Caki2 (cell line): ENCODE results near the gene ADAM19. TPM values are rescaled to one million over a fixed set of nuclear protein-coding genes. Genes with fewer than 3 reads are reported as not detected.

Experiments
- DNase-seq: peaks from one replicate; pipeline ENCODE4 v3.0.0-alpha.2; 2015; ENCODE audit warnings: low read depth
- in situ Hi-C: cut with HindIII; loops from 2 replicates; pipeline ENCODE4 v1.10.0; 2016; ENCODE audit warnings: low sequenced_read_pairs, low pct_unique_long_range_greater_than_20kb, mixed read lengths
- total RNA-seq: library from RNA; depleted of rRNA; stranded (reverse); fragments of >200 nt; shearing (Covaris generic); gene quantifications from 2 replicates; pipeline ENCODE4 v1.2.3, GENCODE V29; 2014; ENCODE audit warnings: low replicate concordance

Gene ADAM19
- total RNA-seq, 1 experiment from 2014 or later: 9.1 TPM

GRCh38 chr5:157463621-157464518 is 111.7 kb downstream of the ADAM19 start:
- peak; percentile 60 for DNase-seq
- in situ Hi-C loops: no loop called here

- in situ Hi-C loops: no loop called here
- DNase-seq: no peak
These were observed 112.5 kb downstream of the ADAM19 start for GRCh38 chr5:157463081-157463480.

DNA sequence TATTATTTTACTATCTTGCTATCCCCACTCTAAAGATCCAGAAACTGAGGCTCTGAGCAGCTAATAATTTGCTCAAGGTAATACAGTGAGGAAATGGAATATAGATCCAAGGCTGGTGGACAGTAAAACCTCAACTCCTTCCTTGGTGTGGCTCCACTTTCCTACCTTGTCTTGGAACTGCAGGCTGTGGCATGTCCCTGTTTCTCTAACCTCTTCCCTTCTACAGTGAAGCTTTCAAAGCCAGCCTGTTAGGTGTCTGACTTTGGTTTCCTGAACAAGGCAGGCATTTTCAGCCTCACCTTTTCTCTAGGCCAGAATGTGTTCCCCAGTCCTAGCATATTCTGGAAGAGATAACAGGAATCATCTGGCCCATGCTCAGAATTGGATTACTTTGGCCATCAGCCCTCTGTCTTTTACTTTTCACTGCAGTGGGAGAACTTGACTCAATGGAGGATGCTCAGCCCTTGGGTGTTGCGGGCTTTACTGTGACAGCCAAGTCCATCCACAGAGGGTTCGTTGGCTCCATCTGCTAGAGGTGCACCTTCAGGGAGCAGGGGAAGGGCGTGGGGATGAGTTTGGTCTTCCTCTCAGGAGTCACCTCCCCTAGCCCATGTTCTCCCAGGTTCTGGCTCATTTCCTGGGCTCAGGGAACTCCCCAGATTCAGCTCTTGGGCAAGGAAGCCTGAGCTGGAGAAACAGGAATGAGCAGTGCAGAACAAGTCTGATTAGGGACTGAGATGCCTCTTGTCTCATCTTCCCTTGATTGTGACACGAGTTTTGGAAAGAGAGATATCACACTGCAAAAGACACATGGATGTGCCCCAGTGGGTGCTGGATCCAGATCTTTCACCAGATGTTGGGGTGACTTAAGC is 114.4 kb downstream of the ADAM19 start:
- DNase-seq: no peak
- in situ Hi-C loops: no loop called here

GRCh38 chr5:157459715-157460599 is 115.6 kb downstream of the ADAM19 start, which contains the start of gene NIPAL4:
Gene NIPAL4 (plus strand): TSS chr5:157460213. CDS start chr5:157460321, 108 bp downstream.
- in situ Hi-C loops: no loop called here
- no peak for DNase-seq

- no peak for DNase-seq
- in situ Hi-C loops: no loop called here
These were observed 116.7 kb downstream of the ADAM19 start for GRCh38 chr5:157458835-157459234.

- no peak for DNase-seq
- in situ Hi-C loops: no loop called here
These were observed 118.2 kb downstream of the ADAM19 start for GRCh38 chr5:157457391-157457790.

- DNase-seq: no peak
- in situ Hi-C loops: no loop called here
These were observed 119.3 kb downstream of the ADAM19 start for GRCh38 chr5:157456301-157456700.

DNA sequence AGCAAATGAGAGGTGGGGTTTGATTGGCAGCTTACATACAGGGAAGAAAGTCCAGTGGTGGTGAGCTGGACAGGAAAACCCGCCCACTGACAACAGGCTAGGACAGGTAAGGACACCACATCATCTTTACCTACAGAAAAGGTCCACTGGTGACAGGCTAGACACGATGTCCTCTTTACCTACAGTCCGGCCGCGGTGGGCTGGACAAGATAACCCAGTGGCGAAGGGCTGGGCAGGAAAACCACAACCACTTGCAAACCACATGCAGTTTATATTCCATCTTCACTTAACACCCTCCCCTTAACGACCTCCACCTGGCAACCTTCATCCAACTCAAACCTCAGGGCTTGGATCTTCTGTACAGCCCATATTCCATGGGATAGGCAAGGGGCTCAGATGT is 120.5 kb downstream of the ADAM19 start:
- in situ Hi-C loops: no loop called here
- no peak for DNase-seq

DNA sequence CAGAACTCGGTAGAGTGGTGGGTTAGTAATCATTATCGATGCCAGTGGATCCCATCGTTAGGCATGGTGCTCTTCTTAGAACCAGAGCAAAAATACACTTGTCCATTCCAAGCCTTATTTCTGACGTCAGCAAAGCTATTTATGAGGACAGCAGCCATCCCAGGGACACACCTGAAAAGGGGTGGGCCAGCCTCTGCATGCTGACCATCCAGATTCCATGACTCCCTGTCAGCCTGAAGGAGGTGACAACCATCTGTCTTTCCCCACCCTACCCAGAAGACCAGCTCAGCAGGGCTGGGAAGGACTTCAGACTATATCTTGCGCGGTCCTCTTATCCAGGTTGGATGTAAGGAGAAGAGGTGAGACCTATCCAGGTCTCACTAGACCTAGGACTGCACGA is 121.3 kb downstream of the ADAM19 start:
- in situ Hi-C loops: no loop called here
- DNase-seq: no peak

GRCh38 chr5:157451806-157452205 is 123.8 kb downstream of the ADAM19 start:
- in situ Hi-C loops: no loop called here

DNA sequence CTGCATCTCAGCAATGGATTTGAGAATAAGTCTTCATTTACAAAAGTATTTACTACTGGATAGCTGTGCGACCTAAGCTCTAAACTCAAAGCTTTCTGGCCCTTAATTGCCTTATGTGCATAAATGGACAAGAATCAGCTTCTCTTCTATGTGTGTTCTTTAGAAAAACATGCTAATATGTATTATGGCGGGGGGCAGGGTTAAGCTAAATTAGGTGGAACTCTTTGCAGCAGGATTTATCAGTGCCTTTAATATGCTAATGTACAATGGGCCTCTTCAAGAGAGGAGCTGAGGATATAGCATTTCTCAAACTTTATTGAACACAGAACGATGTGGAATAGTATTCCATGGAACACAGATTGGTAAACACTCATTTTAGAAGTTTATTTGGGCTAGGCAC is 125.6 kb downstream of the ADAM19 start:
- DNase-seq: no peak
- in situ Hi-C loops: no loop called here

More at GRCh38 chr5:157451806-157452205, 123.8 kb downstream of the ADAM19 start:
- no peak for DNase-seq

- DNase-seq: no peak
- in situ Hi-C loops: no loop called here
These were observed 126.4 kb downstream of the ADAM19 start for GRCh38 chr5:157449011-157449723.

DNA sequence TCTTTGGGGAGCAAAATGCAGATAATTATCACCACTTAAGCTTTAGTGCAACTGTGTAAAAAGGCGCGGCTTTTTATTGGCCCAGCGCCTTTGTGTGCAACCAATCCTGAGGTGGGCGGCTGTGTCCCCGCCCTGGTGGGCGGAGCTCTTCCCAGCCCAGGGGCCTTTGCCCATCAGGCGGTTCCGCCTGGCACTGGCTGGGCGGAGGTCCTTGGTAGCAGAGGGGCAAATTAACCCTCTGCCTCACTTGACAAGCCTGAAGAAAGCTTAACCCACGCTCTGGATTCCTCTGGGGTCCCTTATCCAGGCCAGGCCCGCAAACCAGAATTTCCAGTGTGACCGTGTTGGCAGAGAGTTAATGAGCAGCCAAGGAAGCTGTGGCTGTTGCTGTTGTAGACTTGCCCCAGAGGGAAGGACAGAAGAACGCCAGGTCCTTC is 128.4 kb downstream of the ADAM19 start:
- DNase-seq: no peak
- in situ Hi-C loops: no loop called here

DNA sequence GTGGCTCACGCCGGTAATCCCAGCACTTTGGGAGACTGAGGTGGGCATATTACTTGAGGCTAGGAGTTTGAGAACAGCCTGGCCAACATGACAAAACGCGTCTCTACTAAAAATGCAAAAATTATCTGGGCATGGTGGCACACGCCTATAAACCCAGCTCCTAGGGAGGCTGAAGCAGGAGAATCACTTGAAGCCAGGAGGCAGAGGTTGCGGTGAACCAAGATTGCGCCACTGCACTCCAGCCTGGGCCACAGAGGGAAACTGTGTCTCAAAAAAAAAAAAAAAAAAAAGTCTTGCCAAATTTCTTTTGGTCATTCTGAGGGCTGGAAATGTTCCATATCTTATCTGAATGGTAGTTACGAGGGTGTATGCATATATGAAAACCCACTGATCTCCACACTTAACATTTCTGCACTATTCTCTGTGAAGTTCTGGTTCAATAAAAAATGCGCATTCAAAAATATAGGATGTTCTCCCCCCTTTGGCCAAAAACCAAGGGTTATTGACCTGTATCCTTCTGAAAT is 129.1 kb downstream of the ADAM19 start:
- in situ Hi-C loops: no loop called here
- DNase-seq: no peak

GRCh38 chr5:157445745-157446411 is 129.7 kb downstream of the ADAM19 start:
- in situ Hi-C loops: no loop called here
- DNase-seq: no peak

- no peak for DNase-seq
- in situ Hi-C loops: no loop called here
These were observed 131.4 kb downstream of the ADAM19 start for GRCh38 chr5:157444224-157444623.

GRCh38 chr5:157443041-157443549 is 132.5 kb downstream of the ADAM19 start:
- no peak for DNase-seq
- in situ Hi-C loops: no loop called here
